GM06990 (cell line): Measurements from ENCODE around the gene KCNK1.

Source experiments
- DNase-seq: peaks from one replicate; pipeline ENCODE4 v3.0.0-alpha.2; 2011; ENCODE audit not compliant: insufficient read length; ENCODE audit errors: extremely low read depth
- H3K27me3 ChIP-seq: replicated peaks from 2 replicates; pipeline ENCODE4 v1.6.0; 2011; ENCODE audit warnings: low read length; ENCODE audit not compliant: control insufficient read depth, insufficient read depth
- H3K36me3 ChIP-seq: 2 replicates; pipeline ENCODE4 v1.5.1; 2011; ENCODE audit warnings: low read length; ENCODE audit not compliant: control insufficient read depth, insufficient read depth
- H3K4me3 ChIP-seq: replicated peaks from 2 replicates; pipeline ENCODE4 v1.5.1; 2011; ENCODE audit warnings: low read depth, mild to moderate bottlenecking, control low read depth, low read length
- CTCF ChIP-seq: IDR thresholded peaks from 2 replicates; pipeline ENCODE4 v1.5.1; 2011; ENCODE audit warnings: low read length, control low read depth, mild to moderate bottlenecking, inconsistent platforms; ENCODE audit not compliant: insufficient read depth, poor library complexity, severe bottlenecking

Gene KCNK1

DNA sequence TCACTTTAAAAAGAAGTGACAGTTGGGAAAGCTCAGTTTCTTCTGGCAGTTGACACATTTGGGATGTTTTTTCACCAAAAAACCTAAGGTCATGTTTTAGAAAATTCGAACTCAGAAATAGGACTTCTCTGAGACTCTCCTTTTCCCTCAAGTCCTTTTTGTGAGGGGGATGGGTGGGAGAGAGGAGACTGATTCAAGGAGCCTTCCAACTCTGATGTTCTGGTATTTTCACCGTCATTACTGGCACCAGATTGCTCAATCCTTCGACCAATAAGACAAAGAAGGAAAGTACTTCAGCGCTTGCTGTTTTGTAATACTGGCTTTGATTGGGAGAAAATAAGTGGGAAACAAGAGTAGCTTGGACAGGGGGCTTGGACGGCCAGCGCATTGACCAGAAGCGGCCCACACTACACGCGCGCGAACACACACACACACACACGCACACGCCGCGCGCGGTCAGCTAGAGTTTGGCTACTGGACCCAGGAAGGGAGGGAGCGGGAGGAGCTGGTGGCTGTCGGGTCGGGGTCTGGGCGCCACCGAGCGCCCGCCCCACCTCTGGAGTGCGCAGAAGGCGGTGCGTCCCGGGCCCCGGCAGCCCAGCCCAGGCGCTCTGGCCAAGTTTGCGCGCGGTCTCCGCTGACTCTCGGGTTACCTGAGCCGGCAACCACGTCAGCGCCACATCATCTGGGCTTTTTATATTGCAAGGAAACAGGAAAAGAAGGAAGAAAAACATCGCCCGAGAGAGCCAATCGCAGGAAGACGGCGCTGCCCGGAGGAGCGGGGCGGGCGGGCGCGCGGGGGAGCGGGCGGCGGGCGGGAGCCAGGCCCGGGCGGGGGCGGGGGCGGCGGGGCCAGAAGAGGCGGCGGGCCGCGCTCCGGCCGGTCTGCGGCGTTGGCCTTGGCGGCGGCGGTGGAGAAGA, at the start of gene KCNK1:
Gene KCNK1, plus strand, starts transcription at position 855 of the 921 bp plus-strand sequence. Its CDS starts 66 bp downstream, at position 921.
- peak within 1 kb of the TSS; percentile 71 for H3K4me3 ChIP-seq
- no peaks in the 10 kb centered on the region for H3K36me3 ChIP-seq
- TF ChIP-seq CTCF, result no peak
- peak; percentile 32 for DNase-seq
- no peaks in the 10 kb centered on the region for H3K27me3 ChIP-seq

DNA sequence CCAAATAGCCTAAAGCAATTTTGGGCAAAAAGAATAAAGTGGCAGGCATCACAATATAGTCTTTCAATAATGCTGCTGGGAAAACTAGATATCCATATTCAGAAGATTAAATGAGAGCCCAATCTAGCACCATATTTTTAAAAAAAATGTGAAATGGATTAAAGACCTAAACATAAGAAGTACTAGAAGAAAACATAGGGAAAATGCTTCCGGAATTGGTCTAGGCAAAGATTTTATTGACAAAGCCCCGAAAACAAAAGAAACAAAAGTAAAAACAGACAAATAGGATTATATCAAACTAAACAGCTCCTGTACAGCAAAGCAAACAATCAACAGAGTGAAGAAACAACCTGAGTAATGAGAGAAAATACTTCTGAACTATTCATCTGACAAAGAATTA, 48.6 kb upstream of the KCNK1 start:
- Histone ChIP-seq H3K27me3 (no peaks in the 10 kb centered on the region), H3K36me3 (no peaks in the 10 kb centered on the region), H3K4me3 (no peak overlapping the region)
- TF ChIP-seq CTCF, result no peak
- DNase-seq, result no peak

DNA sequence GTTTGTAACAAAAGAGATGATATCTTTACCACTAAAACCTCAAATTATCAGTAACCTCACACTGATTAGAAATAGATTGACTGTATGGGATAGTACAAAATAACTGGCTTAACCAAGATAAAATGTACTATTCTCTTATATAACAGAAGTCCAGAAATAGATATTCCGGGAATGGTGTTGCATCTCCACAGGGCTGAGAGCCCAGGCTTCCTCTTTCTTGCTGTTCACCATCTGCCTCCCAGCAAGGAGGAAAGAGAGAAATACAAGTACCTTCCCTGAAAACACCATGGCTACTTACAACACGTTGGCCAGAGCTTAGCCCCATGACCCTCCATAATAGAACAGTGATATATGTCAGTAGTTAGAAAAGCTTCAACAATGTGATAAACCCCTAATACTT, 47.0 kb upstream of the KCNK1 start:
- no peak for DNase-seq
- TF ChIP-seq CTCF, result no peak
- Histone ChIP-seq H3K27me3 (no peaks in the 10 kb centered on the region), H3K36me3 (no peaks in the 10 kb centered on the region), H3K4me3 (no peak overlapping the region)

- no peak overlapping the region for H3K4me3 ChIP-seq
- TF ChIP-seq CTCF, result no peak
- H3K27me3 ChIP-seq, result no peaks in the 10 kb centered on the region
- H3K36me3 ChIP-seq, result no peaks in the 10 kb centered on the region
- DNase-seq, result no peak
Measured at GRCh38 chr1:233569636-233570035, 44.3 kb upstream of the KCNK1 start.

- Histone ChIP-seq H3K4me3 (no peak overlapping the region), H3K27me3 (no peaks in the 10 kb centered on the region), H3K36me3 (no peaks in the 10 kb centered on the region)
- no peak for DNase-seq
- no peak for TF ChIP-seq CTCF
Measured at GRCh38 chr1:233570216-233570615, 43.7 kb upstream of the KCNK1 start.

DNA sequence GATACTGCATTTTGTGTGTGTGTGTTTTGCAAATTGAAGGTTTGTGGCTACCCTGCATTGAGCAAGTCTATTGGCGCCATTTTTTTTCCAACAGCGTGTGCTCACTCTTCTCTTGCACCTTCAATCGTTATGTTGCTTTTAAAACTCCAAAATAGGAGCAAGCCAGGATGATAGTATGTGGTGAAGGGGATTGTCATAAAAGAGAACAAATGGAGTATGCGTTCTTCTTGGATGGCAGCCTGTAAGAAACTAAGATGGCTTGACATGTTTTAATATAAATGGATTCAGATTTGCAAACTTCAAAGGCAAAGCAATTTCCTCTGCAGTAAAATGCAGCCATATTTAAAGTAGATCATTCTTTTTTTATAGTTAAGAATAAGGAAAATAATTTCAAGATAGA, 43.2 kb upstream of the KCNK1 start:
- DNase-seq, result no peak
- TF ChIP-seq CTCF, result no peak
- Histone ChIP-seq H3K4me3 (no peak overlapping the region), H3K36me3 (no peaks in the 10 kb centered on the region), H3K27me3 (no peaks in the 10 kb centered on the region)
